HEK293 (cell line): ENCODE results near the gene EEF2K.

Source experiments
- CTCF ChIA-PET: fragments of 350-600 bp; formaldehyde crosslinking; extraction: SDS; loops from one replicate; lab custom pipeline; 2021; ENCODE audit warnings: antibody characterized with exemption; lab: Yijun Ruan, JAX
- POLR2A ChIA-PET: fragments of 300-600 bp; formaldehyde crosslinking; extraction: SDS; loops from one replicate; lab custom pipeline; 2020; ENCODE audit warnings: antibody characterized with exemption, inconsistent platforms; lab: Yijun Ruan, JAX
- H3K27ac ChIP-seq: fragments of 200-500 bp; sonication (Bioruptor generic); 2 replicates; pipeline ENCODE4 v1.5.1; 2014; ENCODE audit warnings: low read depth, low read length, control low read depth, inconsistent platforms; ENCODE audit errors: extremely low read depth
- H3K36me3 ChIP-seq, 2 experiments: fragments of 200-500 bp in 1 of 2; sonication (Bioruptor generic) in 1 of 2; 1 replicate in 1 of 2; 2 replicates in 1 of 2; pipeline ENCODE4 v1.5.1; 2014 to 2017; ENCODE audit warnings: inconsistent platforms in 2 of 2, low read length in 2 of 2; ENCODE audit not compliant: control insufficient read depth in 2 of 2, insufficient read depth in 1 of 2
- H3K4me1 ChIP-seq: fragments of 200-500 bp; sonication (Bioruptor generic); 2 replicates; pipeline ENCODE4 v1.5.1; 2014; ENCODE audit warnings: mild to moderate bottlenecking, low read length, inconsistent platforms; ENCODE audit not compliant: control insufficient read depth, insufficient read depth
- H3K4me3 ChIP-seq: 2 replicates; pipeline ENCODE4 v1.5.1; 2011; ENCODE audit warnings: low read depth, mild to moderate bottlenecking, control low read depth, low read length, moderate library complexity
- H3K9me3 ChIP-seq: fragments of 200-500 bp; sonication (Bioruptor generic); 2 replicates; pipeline ENCODE4 v1.5.1; 2014; ENCODE audit warnings: low read depth, low read length, inconsistent platforms; ENCODE audit not compliant: control insufficient read depth, insufficient read depth
- ELK4 ChIP-seq: IDR thresholded peaks from 2 replicates; pipeline ENCODE4 v1.6.1; 2011; ENCODE audit warnings: mild to moderate bottlenecking, low read depth, low read length, borderline replicate concordance
- OSR2 ChIP-seq: fragments of 450-650 bp; formaldehyde crosslinking; IDR thresholded peaks from 2 replicates; pipeline ENCODE4 v1.5.1; 2016; ENCODE audit warnings: missing biosample characterization, missing genetic modification characterization
- PATZ1 ChIP-seq: fragments of 450-650 bp; formaldehyde crosslinking; IDR thresholded peaks from 2 replicates; pipeline ENCODE4 v1.5.1; 2016; ENCODE audit warnings: missing biosample characterization, missing genetic modification characterization
- SCRT1 ChIP-seq: fragments of 450-650 bp; formaldehyde crosslinking; IDR thresholded peaks from 2 replicates; pipeline ENCODE4 v1.5.1; 2016; ENCODE audit warnings: missing biosample characterization, missing genetic modification characterization, borderline replicate concordance
- SCRT2 ChIP-seq: fragments of 450-650 bp; formaldehyde crosslinking; IDR thresholded peaks from 2 replicates; pipeline ENCODE4 v1.5.1; 2016; ENCODE audit warnings: missing biosample characterization, missing genetic modification characterization
- YY2 ChIP-seq: fragments of 450-650 bp; formaldehyde crosslinking; IDR thresholded peaks from 2 replicates; pipeline ENCODE4 v1.5.1; 2016; ENCODE audit warnings: missing biosample characterization, missing genetic modification characterization
- ZBTB11 ChIP-seq: fragments of 450-650 bp; formaldehyde crosslinking; conservative IDR thresholded peaks from 2 replicates; pipeline ENCODE4 v1.5.1; 2016; ENCODE audit warnings: low read depth, missing biosample characterization, missing genetic modification characterization
- ZBTB48 ChIP-seq: fragments of 450-650 bp; formaldehyde crosslinking; IDR thresholded peaks from 2 replicates; pipeline ENCODE4 v1.5.1; 2016; ENCODE audit warnings: missing biosample characterization, missing genetic modification characterization
- ZFP69B ChIP-seq: fragments of 450-650 bp; formaldehyde crosslinking; IDR thresholded peaks from 2 replicates; pipeline ENCODE4 v1.5.1; 2016; ENCODE audit warnings: missing biosample characterization, missing genetic modification characterization
- ZNF112 ChIP-seq: fragments of 450-650 bp; formaldehyde crosslinking; IDR thresholded peaks from 2 replicates; pipeline ENCODE4 v1.5.0; 2017; ENCODE audit warnings: missing biosample characterization, missing genetic modification characterization
- ZNF148 ChIP-seq: fragments of 450-650 bp; formaldehyde crosslinking; IDR thresholded peaks from 2 replicates; pipeline ENCODE4 v1.5.0; 2017; ENCODE audit warnings: missing biosample characterization, missing genetic modification characterization, borderline replicate concordance
- ZNF473 ChIP-seq: fragments of 450-650 bp; formaldehyde crosslinking; IDR thresholded peaks from 2 replicates; pipeline ENCODE4 v1.5.1; 2017; ENCODE audit warnings: missing biosample characterization, missing genetic modification characterization
- ZNF707 ChIP-seq: fragments of 450-650 bp; formaldehyde crosslinking; IDR thresholded peaks from 2 replicates; pipeline ENCODE4 v1.5.1; 2016; ENCODE audit warnings: missing biosample characterization, missing genetic modification characterization

Gene EEF2K

GRCh38 chr16:22239131-22239805 lies 33.2 kb downstream of the EEF2K start (continued):
- TF ChIP-seq PATZ1 (no peak), YY2 (tag by site-specific recombination) (no peak), ZNF148 (tag by site-specific recombination) (no peak), ELK4 (no peak), OSR2 (tag by site-specific recombination) (no peak)

- ChIA-PET POLR2A (no interaction called here), CTCF (no interaction called here)
- Histone ChIP-seq H3K4me1 (no peaks in the 10 kb centered on the region), H3K4me3 (no peak overlapping the region), H3K9me3 (no peaks in the 10 kb centered on the region), H3K27ac (no peak overlapping the region), H3K36me3 (peaks cover 0 to 10% of the 10 kb centered on the region in 2 experiments; a peak in 2 of 3 replicates)
- no peak for TF ChIP-seq ZNF707 (tag by site-specific recombination)
- TF ChIP-seq ZNF112 (tag by site-specific recombination): no peak
- peak; percentile 64; the same call in 1 of the 2 replicates for TF ChIP-seq SCRT1
- no peak for TF ChIP-seq ZFP69B (tag by site-specific recombination)
- TF ChIP-seq ZNF473 (tag by site-specific recombination): no peak
- TF ChIP-seq YY2 (tag by site-specific recombination): no peak
- no peak for TF ChIP-seq ZBTB48 (tag by site-specific recombination)
- TF ChIP-seq SCRT2 (tag by site-specific recombination): peak; percentile 81
- no peak for TF ChIP-seq ZBTB11 (tag by site-specific recombination)
These were observed 34.1 kb downstream of the EEF2K start for GRCh38 chr16:22240023-22240710.
